Mammary epithelial cell (primary cell): ENCODE data around the gene M1AP.

ENCODE experiments used
- EZH2 ChIP-seq: IDR thresholded peaks from 2 replicates; pipeline ENCODE4 v1.6.1; 2012; ENCODE audit warnings: low read length, inconsistent platforms, borderline replicate concordance
- TF ChIP-seq, protein P1 (sequence below), 2 donors: IDR thresholded peaks in 1 of 2; conservative IDR thresholded peaks in 1 of 2; 2 replicates each; pipeline ENCODE4 v1.5.1; 2011 to 2012; ENCODE audit warnings: inconsistent platforms in 2 of 2, low read length in 2 of 2, mild to moderate bottlenecking in 2 of 2, control low read depth in 1 of 2, low read depth in 1 of 2; ENCODE audit not compliant: insufficient read depth in 1 of 2; ENCODE audit errors: extremely low read depth in 1 of 2

DNA sequence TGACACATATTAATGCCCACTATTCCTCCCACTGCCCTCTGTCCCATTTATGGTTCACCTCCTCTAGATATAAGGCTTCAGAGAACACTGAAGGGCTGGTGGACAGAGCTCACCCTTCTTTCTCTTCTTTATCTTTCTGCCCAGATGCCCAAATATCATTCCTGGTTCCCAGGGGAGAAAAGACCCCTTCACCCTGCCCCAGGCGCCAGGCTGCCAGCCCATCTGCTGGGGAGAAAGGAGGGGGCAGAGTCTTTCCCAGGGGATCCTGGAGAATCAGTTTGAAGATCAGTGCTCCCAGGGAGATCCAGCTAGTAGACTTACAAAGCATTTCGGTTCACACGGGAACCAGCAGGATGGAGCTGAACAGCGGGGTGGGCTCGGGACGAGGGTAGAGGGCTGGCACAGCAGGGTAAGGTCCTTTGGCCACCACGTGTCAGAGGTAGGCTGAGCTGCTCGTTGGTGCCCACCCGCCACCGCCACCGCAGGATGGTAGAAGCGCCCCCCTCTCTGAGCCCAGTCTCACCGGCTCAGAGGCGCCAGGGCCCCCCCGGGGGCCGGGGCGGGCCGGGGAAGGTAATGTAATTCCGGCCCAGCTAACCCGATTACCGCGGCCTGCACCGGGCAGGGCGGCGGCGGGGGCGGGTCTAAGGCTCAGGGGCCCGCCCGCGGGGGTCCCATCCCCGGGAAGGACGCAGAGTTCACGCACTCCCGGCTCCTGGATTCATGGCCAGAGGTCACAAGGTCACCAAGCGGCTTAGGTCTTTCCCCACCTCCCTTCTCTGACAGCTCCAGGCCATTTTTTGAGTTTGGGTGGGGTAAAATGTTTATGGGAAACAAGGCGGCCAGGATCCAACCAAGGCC lies 135.2 kb downstream of the M1AP start:
- TF ChIP-seq, protein P1, sequence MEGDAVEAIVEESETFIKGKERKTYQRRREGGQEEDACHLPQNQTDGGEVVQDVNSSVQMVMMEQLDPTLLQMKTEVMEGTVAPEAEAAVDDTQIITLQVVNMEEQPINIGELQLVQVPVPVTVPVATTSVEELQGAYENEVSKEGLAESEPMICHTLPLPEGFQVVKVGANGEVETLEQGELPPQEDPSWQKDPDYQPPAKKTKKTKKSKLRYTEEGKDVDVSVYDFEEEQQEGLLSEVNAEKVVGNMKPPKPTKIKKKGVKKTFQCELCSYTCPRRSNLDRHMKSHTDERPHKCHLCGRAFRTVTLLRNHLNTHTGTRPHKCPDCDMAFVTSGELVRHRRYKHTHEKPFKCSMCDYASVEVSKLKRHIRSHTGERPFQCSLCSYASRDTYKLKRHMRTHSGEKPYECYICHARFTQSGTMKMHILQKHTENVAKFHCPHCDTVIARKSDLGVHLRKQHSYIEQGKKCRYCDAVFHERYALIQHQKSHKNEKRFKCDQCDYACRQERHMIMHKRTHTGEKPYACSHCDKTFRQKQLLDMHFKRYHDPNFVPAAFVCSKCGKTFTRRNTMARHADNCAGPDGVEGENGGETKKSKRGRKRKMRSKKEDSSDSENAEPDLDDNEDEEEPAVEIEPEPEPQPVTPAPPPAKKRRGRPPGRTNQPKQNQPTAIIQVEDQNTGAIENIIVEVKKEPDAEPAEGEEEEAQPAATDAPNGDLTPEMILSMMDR (conservative IDR thresholded peaks at IDR 0.05 in 1 of 2, IDR thresholded peaks at IDR 0.05 in 1 of 2; ENCODE audit: extremely low read depth in 1 of 2, insufficient read depth in 1 of 2, low read depth in 1 of 2, low read length in 2 of 2): no peak
- TF ChIP-seq EZH2: no peak
